ENCODE results near the gene SOX12.

DNA sequence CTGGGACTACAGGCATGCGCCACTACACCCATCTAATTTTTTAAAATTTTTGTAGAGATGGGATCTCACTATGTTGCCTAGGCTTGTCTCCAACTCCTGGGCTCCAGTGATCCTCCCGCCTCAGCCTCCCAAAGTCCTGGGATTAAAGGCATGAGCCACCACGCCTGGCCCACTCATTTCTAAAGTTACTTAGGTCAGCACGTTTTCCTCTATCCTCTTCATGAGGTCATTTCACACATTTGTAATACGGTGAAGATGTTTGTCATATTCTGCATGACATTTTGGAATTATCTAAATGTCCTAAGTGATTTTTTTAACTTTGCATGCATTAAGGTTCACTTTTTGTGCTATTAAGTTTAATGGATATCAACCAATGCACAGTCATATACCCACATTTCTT, 11.9 kb upstream of the SOX12 start:
- no peak for TF ChIP-seq POLR2A (IDR thresholded peaks at IDR 0.05)
- TF ChIP-seq CTCF (IDR thresholded peaks at IDR 0.05 in 4 of 5, conservative IDR thresholded peaks at IDR 0.05 in 1 of 5), result no peak
